T follicular helper cell (primary cell): ENCODE measurements around the gene BMPR1B.

ENCODE experiments used
- DNase-seq: peaks from one replicate; pipeline ENCODE4 v3.0.0-alpha.2; 2020; ENCODE audit warnings: low read depth
- total RNA-seq, 2 experiments: gene quantifications; one replicate each; lab custom pipeline; 2026; lab: John Stamatoyannopoulos, UW

Gene BMPR1B
- total RNA-seq, result 0 to 0.06 reads per million in 2 experiments

DNA sequence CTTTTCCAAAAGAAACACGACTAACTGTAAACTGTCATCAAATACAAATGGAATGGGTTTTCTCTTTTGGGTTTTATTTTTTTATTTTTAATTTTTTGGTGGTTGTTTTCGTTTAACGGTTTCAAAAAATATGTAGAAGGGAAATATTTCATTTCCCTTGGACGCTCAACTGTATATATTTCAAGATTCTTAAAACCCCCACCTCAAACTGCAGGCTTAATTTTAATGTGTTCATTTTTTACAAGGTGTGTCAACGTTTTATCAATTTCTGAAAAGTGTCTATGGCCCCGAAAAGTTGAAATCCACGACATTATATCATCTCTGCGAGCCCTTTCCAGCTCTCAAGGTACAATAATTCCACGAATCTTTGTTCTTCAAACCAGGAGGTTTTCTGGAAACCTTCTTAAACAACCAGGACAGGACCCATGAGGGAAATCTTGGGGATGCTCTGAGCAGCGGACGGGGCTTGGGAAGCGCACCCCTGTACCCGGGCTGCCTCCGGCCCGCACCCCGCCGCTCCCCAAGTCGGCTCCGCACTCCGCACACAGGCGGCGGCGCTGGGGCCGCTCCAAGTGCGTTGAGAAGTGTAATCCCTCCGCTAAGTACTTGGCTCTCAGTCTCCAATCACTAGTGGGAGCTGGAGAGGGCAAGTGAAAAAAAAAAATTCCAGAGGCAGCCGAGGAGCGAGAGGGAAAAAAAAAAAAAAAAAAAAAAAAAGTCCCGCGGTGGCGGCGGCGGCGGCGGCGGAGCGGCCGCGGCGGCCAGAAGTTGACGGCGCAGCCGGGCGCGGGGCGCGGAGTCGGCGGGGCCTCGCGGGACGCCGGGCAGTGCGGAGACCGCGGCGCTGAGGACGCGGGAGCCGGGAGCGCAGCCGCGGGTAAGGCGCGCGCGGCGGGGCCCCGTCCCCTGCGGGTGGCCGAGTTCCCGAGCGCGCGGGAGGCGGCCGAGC lies at the start of gene BMPR1B:
Gene BMPR1B, plus strand, starts transcription at position 764 of the 949 bp plus-strand sequence. CDS start 346,470 bp downstream, outside the sequence.
- DNase-seq, result no peak

DNA sequence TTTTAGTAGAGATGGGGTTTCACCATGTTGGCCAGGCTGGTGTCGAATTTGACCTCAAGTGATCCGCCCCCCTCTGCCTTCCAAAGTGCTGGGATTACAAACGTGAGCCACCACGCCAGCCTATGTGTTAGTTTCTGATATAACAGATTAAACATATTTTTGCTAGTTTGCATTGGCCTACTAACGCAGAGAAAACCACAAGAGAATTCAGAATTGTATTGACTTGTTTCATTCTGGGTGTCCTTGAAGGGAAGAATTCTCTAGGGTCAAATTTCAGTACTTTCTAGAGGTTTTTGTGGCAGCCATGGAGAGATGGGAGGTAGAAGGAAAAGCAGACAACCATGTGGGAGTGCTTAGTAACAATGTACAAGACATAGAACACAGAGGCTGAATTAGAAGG lies 46.1 kb upstream of the BMPR1B start:
- no peak for DNase-seq

DNA sequence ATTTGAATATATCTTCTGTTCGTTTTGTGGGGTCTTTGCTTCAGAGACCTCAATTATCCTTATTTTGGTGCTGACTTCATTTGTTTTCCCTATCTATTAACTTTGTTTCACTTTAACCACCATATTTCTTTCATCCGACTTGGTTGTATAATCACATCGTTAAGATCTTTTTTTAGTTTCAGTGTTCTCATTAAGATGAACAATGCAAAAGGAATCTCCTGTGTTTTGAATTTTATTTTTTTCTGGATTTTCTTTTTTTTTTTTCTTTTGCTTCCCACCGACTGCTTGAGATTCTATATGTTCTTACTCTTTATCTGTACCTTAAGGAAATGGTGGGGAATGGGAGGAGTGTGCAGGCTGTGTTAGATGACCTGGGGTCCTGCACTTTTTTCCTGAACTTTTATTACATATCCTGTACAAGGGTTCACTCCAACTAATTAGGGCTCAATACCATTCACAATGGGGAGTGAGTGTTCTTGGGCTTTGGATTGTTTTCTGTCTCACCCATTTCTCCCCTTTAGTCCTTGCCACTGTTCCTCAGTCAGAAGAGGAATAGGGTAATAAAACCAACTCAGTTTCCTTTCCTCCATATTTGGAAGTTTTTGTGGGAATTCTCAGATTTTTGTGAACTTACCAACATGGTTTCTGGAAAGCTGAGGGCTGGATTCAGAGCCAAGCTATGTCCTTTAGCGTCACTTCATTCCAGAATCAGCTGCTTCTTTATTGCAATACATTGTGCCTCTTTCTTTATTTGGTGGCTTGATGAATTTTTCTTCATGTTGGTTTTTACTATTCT lies 43.2 kb upstream of the BMPR1B start:
- DNase-seq, result no peak

DNA sequence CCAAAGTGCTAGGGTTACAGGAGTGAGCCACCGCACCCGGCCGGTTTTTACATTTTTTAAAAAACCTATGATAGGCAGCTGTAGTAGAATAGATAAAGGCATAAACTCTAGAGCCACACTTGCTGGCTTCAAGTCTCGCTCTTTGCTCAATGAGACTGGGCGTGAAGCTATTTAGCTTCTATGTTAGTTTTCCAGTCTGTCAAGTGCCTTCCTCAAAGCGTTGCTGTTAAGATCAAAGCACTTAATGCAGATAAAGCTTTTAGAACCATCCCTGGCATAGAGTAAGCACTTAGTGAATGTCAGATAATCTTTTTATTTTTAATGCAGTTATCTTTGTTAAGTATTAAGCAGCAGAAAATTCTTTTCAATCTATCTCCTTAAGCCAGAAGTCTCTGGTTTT lies 42.0 kb upstream of the BMPR1B start:
- no peak for DNase-seq

DNA sequence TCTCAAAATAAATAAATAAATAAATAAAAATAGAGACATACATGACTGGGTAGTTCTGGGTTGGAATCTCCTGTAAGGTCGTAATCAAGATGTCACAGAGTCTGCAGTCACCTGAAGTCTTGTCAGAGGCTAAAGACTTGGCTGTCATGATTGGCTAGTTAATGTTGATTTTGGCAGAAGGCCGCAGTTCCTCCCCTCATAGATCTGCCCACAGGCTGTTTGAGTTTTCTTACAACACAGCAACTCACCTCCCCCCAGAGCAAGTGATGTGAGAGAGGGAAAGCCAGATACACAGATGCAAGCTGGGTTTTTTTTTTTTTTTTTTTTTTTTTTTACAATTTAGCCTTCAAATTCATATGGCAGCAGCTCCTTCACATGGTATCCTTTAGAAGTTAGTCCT lies 36.4 kb upstream of the BMPR1B start:
- no peak for DNase-seq

DNA sequence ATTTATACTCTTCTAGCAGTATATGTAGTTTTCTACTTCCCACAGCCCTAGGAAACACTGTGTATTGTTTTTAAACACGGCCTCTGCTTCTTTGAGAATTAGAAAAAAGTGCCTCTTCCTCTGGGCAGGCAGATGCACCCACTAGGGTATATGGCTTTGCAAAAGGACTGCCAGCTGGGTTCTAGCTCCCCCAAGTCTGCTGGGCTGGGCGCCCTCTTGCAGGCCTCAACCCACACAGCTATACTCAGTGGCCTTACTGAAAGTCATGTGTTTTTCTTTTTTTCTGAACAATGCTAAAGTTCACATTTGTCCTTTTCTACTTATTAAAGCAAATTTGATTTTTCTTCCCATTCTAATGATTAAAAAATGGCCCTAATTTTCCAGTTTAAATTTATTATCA lies 35.5 kb upstream of the BMPR1B start:
- DNase-seq, result no peak

DNA sequence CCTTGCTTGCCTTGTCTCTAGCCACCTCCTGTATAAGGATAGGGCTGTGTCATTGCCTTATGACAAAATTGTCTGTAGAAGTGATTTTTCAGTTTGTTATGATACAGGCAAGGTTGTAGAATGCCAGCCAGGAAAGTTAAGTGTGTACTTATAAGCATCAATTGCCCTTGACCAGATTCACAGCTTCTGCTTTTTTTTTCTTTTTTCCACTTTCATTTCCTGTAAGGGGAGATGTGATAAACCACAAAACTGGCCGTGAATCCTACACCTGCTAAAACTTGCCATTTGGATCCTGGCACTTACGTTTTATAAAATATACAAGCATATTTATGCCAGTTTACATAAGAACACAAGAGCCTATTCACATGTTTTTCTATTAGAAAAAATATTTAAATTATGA lies 35.0 kb upstream of the BMPR1B start:
- DNase-seq, result no peak

DNA sequence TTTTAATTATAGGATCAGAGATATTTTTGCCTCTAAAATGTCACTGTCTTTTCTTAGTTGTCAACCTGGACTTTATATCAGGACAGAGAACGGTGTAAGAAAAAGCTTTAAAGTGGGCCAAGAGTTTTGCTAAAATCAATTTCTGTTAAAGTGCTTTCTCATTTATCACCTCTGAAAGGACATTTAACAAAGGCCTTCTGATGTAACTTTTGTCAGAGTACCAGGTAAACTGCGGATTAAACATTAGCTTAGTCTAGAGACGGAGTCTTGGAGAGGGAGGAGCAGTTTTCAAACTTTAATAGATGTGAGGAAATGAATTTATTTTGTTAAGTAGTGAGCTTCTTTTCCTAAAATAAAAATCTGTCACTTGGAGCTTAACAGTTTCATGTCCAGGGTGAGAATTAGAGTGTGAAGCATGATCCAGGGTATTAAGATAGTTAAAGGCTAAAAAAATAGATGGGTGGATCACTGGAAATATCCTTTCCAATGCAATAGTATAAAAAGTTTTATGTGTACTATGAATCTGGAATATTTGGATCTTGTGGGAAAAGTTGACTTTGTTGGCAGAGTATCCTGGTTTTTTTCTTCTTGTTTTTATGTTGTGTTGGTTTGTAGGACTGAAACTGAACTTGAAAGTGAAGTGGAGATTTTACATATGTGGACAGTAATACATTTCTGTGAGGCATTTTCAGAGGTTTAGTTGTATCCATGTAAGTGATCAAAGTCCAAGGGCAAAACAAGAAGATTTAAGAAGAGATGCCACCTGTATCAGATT lies 33.6 kb upstream of the BMPR1B start:
- DNase-seq, result no peak

DNA sequence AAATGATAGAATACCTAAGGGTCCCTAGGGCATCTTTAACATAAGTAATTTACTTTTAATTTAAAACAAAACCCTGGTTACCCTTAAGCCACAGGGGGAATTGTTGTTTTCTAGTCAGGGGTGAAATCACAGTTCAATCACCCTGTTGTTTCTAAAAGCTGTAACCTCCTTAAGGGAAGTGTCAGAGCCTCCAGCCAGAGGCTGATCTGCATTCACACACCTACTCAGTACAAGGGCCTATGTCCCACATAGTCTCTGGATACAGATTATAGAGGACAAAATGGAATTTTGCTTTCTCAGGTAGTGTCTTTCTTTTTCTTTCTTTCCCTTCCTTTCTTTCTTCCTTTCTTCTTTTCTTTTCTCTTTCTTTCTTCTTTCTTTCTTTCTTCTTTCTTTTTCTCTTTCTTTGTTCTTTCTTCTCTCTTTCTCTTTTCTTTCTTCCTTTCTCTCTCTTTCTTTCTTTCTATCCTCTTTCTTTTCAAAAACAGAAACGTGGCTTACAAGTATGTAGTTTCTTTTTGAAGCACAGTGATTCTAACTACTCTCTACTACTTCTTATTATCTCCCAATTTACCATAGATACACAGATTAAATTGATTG lies 31.1 kb upstream of the BMPR1B start:
- DNase-seq, result no peak

DNA sequence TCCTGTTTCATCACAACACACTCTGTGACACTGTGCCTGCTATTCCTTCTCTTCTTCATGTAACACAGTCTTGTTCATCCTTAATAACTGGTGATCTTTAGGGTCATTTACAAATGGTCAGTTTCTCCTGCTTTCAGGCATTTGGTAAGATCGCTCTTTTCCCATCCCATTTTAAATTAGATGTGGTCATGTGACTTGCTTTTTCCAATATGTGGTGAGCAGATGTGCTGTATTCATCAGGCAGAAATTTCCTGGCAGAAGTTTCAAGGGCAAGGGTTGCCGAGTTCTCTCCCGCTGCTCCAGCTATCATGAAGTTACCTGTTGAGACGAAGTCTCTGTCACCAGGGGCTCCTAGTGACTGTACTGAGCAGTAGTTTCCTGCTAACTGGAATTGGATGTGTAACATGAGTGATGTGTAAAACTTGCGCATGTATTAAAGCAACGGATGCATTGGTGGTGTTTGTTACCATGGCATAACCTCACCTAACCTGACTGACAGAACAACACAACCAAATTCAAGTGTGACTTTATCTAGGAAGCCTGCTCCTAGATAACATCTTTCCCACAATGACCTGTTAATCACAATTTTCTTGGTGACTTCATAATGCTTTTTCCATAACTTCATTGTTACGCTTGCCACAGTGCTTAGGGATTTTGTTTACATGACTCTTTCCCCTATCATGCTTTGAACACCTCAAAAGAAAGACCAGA lies 29.5 kb upstream of the BMPR1B start:
- no peak for DNase-seq

DNA sequence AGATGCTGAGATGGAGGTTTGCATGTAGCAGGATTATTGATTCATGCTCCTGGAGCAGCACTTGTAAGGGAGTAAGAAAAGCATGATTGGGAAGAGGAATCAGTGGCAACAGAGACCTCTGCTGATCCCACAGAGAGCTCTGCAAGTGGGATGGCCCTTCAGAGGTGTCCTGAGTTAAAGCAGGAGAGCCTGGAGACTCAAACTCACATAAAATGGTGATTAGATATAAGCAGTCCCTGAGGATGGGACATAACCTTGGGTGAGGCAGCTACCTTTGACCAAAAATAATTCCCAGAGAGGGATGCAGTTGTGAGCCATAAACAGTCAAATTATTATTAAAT lies 25.4 kb upstream of the BMPR1B start:
- DNase-seq, result no peak

DNA sequence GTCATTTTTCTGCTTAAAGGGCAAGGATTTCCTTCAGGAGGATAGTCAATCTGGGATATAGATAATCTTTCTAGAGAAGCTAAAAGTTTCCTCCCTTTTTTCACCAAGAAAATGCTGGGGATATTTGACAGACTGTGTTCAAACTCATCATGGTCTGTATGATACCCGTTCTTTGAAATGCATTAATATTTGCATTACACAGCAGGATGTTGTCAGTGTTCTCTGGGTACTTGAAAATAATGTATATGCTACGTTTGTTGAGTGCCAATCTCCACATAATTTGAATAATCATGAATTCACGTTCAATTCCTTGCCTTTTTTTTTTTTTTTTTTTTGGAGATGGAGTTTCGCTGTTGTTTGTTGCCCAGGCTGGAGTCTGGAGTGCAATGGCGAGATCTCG lies 18.0 kb upstream of the BMPR1B start:
- DNase-seq, result no peak

DNA sequence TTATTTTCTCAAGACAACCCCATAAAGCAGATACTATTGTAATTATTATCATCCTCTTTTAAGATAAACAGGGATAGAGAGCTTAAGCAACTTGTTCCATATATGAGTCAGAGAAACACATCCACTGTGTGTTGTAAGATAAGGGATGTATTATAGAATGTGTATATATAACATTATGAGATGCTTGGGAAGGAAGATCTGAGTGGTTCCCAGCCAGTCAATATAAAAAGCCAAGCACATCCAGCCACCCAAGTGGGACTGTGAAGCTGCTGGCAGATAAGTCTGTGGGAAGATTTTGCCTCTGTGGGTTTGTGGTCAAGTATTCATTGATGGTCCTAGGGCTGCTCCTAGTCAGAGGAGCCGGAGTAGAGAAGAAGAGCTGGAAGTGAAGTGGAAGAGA lies 16.5 kb upstream of the BMPR1B start:
- no peak for DNase-seq

DNA sequence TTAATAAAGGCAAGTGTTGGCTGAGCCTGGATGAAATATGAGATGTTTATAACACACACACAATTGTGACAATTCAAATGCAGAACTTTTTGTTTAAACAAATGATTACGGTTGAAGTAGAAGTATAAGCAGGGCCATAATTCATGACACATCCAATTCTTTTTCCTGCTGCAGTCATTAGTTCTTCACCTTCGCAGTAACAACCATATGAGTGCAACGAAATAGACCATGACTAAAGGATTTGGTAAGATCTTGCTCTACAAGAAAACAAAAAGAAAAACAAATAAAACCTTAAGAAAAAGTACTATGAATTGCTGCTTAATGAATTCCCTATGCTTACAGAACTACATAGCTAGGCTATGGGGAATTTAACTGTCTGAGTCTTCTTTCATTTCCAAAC lies 13.9 kb upstream of the BMPR1B start:
- DNase-seq, result no peak

DNA sequence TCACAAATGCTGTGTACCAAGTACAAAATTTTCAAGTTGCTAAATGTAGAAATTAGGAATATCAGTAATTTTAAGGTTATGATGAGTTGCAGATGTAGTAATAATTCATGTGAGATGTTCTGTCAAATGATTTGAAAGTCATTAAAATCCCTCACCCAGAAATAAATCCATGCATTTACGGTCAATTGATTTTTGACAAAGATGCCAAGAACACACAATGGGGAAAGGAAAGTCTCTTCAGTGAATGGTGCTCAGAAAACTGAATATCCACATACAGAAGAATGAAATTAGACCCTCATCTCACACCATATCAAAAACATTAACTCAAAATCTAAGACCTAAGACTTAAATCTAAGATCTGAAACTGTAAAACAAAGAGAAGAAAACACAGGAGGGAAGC lies 12.9 kb upstream of the BMPR1B start:
- DNase-seq, result no peak

DNA sequence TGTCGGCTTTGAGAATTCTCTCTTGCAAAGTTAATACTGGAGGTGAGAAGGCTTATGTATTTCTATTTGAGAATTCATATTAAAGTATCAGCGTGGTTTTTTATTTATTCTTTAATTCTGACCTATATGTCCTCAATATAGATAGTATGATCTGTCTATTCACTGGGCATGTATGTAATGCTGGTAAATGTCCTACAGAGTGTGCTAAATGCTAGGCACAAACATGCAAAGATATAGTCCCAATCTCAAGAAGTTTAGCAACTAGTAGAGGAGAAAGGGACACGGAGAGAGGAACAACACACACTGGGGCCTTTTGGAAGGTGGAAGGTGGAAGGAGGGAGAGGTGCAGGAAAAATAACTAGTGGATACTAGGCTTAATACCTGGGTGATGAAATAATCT lies 11.0 kb upstream of the BMPR1B start:
- no peak for DNase-seq

DNA sequence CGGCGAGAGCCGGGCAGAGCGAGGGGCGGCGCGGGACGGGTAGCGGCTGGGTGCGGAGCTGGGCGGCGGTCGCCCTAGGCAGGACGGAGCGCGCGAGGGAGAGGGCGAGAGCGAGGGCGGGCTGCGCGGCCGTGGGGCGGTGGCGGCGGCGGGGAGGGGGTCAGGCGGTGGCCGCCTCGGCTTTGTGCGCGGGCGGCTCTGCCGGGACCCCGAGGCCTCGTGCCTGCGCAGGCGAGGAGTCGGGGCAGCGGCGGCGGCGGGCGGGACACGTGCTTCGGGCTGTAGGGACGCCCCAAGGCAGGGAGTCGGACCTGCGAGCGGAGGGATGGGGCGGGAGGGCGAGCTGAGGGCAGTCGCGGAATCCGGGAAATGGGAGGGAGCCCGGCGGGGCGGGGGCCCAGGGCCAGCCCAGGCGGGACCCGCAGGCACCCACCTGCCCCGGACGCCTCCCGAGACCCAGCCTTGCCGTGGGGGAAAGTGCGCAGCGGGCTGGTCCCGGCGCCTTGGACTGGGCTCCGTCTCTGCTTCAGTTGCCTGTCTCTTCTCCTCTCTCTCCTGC lies 465 bp downstream of the BMPR1B start:
- no peak for DNase-seq

DNA sequence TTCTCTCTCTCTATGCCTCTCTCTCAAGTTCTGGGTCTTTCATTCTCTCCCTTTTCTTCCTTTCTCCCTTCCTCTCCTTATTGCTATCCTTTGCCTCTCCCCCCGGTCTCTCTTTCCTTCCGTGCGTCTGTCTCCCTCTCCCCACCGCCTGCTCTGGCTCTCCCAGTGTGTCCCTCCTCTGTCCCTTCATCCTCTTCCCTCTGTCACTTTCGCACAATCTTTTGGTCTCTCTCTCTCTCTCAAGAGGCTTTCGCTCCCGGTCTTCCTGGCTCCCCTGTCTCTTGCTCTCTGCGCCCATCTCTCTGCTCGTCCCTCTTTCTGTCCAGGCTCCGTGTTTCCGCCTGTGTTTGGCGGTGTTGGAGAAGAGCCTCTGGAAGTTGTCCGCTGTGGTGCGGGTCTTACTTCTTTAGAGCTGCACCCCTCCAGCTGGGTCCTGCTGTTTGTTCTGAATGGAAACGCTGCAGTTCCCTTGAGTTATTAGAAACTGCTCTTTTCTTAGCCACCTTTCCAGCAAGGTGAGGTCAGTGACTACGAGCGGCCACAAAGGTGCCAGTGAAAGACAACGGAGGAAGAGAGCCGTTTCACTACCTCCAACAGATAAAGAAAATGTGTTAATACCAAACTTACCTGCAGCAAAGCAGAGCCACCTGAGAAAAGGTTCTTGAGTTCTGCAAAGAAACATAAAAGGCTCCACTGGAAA lies 1.1 kb downstream of the BMPR1B start:
- DNase-seq, result no peak

DNA sequence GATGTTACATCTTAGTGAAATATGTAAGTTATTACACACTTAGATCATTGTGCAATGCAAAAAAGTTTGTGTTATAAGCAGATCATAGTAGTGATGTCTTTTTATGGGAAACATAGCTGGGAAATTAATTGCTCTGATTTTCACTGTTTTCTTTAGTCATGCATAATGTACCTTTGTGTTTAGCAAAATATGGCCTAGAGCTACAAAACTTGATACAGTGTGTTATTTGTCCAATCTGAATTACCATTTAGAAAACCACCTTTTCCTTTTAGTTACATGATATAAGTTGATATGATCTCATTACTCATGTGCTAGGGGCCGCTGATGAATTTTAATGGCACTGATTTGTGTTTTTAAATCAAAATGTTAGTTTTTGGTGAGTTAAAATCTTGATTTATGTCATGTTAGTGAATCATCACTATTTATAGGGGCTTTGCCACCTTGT lies 2.0 kb downstream of the BMPR1B start:
- no peak for DNase-seq

DNA sequence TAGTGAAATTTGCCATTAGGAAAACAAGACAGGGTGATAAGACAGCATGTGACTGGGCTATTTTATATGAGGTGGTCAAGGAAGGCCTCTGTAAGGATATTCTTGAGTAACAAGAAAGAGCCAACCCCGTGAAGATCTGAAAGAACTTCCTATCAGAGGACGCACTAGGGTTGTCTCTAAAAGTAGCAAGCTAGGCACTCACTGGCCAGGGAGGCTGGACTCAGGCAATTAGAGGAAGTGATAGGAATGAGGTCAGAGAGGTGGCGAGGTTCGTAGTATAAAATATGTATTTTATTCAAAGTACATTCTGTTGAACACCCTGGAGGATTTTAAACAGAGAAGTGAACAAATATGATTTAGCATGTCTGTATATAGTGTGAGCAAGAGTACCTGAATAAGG lies 4.6 kb downstream of the BMPR1B start:
- no peak for DNase-seq
